Adrenal gland (tissue), 5 donors: ENCODE data around the gene ENO4.

ENCODE experiments used
- CTCF ChIP-seq, 6 experiments: fragments of 450-650 bp in 4 of 6; fragments of 200-600 bp in 2 of 6; sonication (generic) in 1 of 6; IDR thresholded peaks; 1 replicate in 5 of 6; 2 replicates in 1 of 6; pipeline versions ENCODE4 v1.5.1 to v1.8.0; 2016 to 2021; ENCODE audit warnings: antibody characterized with exemption in 6 of 6, mild to moderate bottlenecking in 2 of 6, moderate library complexity in 1 of 6
- POLR2A ChIP-seq, 2 donors: fragments of 450-650 bp; IDR thresholded peaks; one replicate each; pipeline ENCODE4 v1.6.1; 2017; ENCODE audit warnings: antibody characterized with exemption in 2 of 2, mild to moderate bottlenecking in 2 of 2, moderate library complexity in 1 of 2
- donor health status: DM: no; HTN: no; CAD: no.

GRCh38 chr10:116829711-116830110 is 19.6 kb upstream of the ENO4 start:
- no peak for TF ChIP-seq POLR2A (IDR thresholded peaks at IDR 0.05)
- no peak for TF ChIP-seq CTCF (IDR thresholded peaks at IDR 0.05)
